RWPE2 (cell line): ENCODE data around the gene DHX16.

Source experiments
- ATAC-seq: fragments of 200-7000 bp; cut with Tn5 transposase; 3 replicates; pipeline ENCODE4 v1.9.1; 2021; ENCODE audit warnings: low read depth
- DNase-seq: peaks from one replicate; pipeline ENCODE4 v3.0.0-alpha.2; 2020; ENCODE audit warnings: low spot score
- H3K27ac ChIP-seq: fragments of 450-650 bp; 2 replicates; pipeline ENCODE4 v1.5.1; 2017; ENCODE audit warnings: mild to moderate bottlenecking; ENCODE audit not compliant: poor library complexity, severe bottlenecking
- H3K27me3 ChIP-seq: fragments of 250-450 bp; sonication (Bioruptor Pico); 2 replicates; pipeline ENCODE4 v1.5.1; 2021; ENCODE audit warnings: mild to moderate bottlenecking, moderate library complexity; ENCODE audit not compliant: insufficient read depth, poor library complexity, severe bottlenecking
- H3K36me3 ChIP-seq: fragments of 250-450 bp; sonication (Bioruptor Pico); 2 replicates; pipeline ENCODE4 v1.5.1; 2020; ENCODE audit warnings: low read depth, mild to moderate bottlenecking, moderate library complexity
- H3K4me1 ChIP-seq: fragments of 250-450 bp; sonication (Bioruptor Pico); 2 replicates; pipeline ENCODE4 v1.5.1; 2021; ENCODE audit warnings: mild to moderate bottlenecking, moderate library complexity; ENCODE audit not compliant: insufficient read depth, poor library complexity, severe bottlenecking
- H3K4me3 ChIP-seq: fragments of 250-450 bp; sonication (Bioruptor Pico); 2 replicates; pipeline ENCODE4 v1.5.1; 2021; ENCODE audit warnings: mild to moderate bottlenecking, moderate library complexity; ENCODE audit not compliant: severe bottlenecking
- H3K9me3 ChIP-seq: fragments of 250-450 bp; sonication (Bioruptor Pico); 2 replicates; pipeline ENCODE4 v1.5.1; 2021; ENCODE audit warnings: mild to moderate bottlenecking, moderate library complexity; ENCODE audit not compliant: severe bottlenecking
- TF ChIP-seq, protein P1 (sequence below): fragments of 450-650 bp; IDR thresholded peaks from one replicate; pipeline ENCODE4 v1.5.1; 2017; ENCODE audit warnings: mild to moderate bottlenecking, moderate library complexity; ENCODE audit not compliant: poor library complexity, severe bottlenecking

Gene DHX16

DNA sequence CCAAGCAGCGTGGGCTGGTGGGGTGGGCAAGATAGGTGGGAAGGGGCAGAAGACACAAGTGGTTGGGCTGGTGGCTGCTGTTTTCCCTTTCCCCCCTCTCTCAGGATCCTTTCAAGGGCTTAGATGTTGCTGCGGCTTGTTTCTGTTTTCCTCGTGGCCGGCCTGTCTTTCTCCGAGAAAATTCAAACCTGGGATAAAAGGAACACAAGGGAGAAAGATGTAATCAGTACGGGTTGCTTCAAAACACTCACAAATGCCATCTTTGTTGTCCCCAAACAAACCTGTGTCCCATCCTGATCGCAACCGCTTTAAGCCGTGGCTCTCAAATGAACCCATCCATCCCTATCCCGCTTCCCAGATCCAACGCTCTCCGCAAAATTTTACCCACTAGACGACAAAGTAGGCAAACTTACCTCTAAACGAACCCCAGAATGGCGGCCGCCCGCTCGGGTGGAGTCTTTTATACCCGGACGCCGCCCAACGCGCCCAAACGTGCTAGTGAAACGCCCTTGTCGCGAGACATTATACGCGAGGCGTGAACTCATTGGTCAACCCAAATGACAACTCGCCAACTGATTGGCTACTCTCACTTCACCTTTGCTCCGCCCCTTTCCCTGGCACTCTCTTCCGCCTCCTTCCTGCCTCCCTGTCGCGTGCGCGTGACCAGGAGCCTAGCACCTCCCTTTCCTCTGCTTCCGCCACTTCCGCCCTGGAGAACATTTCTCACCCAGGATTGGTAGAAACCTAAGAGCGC is 55.8 kb downstream of the DHX16 start, which contains the start of gene PPP1R10:
TSS of gene PPP1R10 (minus strand) at position 433 of the 754 bp plus-strand sequence. CDS start 7,299 bp downstream, outside the sequence.
- peak; percentile 71 for ATAC-seq
- peak; percentile 99 for DNase-seq
- Histone ChIP-seq H3K36me3 (peaks cover 55% of the 10 kb centered on the region), H3K4me3 (peak within 1 kb of the TSS; percentile 58), H3K27me3 (no peaks in the 10 kb centered on the region), H3K27ac (peak within 1 kb of the TSS; percentile 82), H3K4me1 (peaks cover 15% of the 10 kb centered on the region), H3K9me3 (no peaks in the 10 kb centered on the region)
- TF ChIP-seq, protein P1, sequence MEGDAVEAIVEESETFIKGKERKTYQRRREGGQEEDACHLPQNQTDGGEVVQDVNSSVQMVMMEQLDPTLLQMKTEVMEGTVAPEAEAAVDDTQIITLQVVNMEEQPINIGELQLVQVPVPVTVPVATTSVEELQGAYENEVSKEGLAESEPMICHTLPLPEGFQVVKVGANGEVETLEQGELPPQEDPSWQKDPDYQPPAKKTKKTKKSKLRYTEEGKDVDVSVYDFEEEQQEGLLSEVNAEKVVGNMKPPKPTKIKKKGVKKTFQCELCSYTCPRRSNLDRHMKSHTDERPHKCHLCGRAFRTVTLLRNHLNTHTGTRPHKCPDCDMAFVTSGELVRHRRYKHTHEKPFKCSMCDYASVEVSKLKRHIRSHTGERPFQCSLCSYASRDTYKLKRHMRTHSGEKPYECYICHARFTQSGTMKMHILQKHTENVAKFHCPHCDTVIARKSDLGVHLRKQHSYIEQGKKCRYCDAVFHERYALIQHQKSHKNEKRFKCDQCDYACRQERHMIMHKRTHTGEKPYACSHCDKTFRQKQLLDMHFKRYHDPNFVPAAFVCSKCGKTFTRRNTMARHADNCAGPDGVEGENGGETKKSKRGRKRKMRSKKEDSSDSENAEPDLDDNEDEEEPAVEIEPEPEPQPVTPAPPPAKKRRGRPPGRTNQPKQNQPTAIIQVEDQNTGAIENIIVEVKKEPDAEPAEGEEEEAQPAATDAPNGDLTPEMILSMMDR: no peak

DNA sequence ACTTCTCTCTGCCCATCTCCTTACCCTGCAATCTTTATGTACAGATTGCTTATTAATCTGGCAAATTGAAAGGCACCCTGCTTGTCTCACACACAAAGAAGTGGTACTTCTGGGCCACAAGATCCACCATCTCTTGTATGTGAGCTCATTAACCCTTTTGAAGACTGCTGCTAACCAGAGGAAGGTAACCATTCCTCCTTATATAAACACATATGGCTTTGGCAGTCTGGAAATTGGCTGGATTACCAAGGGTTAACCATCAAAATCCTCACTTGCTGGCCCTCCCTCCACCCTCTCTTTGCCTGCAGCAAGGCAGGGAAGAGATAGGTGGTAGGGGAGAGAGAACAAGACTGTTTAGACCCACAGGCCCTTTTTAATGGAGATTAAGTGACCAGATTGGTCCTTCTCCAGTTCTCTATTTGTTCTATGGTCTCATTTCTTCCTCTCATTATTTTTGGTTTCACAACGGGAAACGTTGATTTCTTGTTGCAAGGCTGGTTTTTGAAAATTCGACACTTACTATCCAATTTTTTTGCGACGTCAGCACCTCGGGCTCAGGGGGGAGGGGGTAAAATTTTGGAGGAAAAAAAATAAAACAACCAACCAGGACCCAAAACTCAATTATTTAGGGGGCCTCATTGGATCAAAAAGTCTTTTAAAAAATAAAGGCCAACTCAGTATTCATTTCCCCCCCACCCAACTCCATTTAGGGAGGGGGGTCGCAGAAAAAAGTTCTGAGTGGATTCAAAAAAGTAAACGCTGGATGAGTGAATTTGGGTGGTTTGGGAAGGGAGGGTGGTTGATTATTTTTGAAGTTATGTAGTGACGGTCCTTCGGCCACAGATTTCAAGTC is 56.6 kb downstream of the DHX16 start:
- H3K36me3 ChIP-seq: peaks cover 47% of the 10 kb centered on the region
- DNase-seq: no peak

GRCh38 chr6:30615219-30615957 is 57.4 kb downstream of the DHX16 start:
- Histone ChIP-seq H3K9me3 (no peaks in the 10 kb centered on the region), H3K4me3 (peak overlapping the region; percentile 58), H3K36me3 (peaks cover 43% of the 10 kb centered on the region), H3K4me1 (peaks cover 15% of the 10 kb centered on the region), H3K27ac (peak overlapping the region; percentile 82), H3K27me3 (no peaks in the 10 kb centered on the region)
- DNase-seq (no peak), ATAC-seq (no peak)
- TF ChIP-seq, protein P1: no peak

More for the DNA sequence above, 56.6 kb downstream of the DHX16 start:
- H3K4me3 ChIP-seq: peak overlapping the region; percentile 58
- peak overlapping the region; percentile 82 for H3K27ac ChIP-seq
- TF ChIP-seq, protein P1: no peak
- peaks cover 15% of the 10 kb centered on the region for H3K4me1 ChIP-seq
- ATAC-seq: no peak
- H3K9me3 ChIP-seq: no peaks in the 10 kb centered on the region
- H3K27me3 ChIP-seq: no peaks in the 10 kb centered on the region

DNA sequence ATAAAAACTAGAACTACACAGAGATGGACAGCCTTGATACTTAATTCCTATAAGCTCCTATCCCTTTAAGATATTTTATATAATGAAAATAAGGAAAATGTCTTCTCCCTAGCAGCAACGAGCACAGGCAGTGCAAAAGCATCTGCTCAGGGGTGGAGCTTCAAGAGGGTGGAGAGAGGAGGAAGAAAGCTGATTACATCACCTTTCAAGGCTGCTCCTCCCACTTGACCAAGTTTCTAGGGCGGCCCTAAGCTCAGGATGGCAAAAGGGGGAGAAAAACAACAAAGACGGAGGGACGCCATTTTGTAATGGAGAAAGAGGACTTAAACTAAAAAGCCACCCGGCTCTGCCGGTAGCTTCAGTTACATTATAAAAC is 58.0 kb downstream of the DHX16 start:
- Histone ChIP-seq H3K36me3 (peaks cover 43% of the 10 kb centered on the region), H3K4me3 (peak overlapping the region; percentile 58), H3K9me3 (no peaks in the 10 kb centered on the region), H3K27me3 (no peaks in the 10 kb centered on the region), H3K4me1 (peaks cover 15% of the 10 kb centered on the region), H3K27ac (peak overlapping the region; percentile 82)
- TF ChIP-seq, protein P1: no peak
- DNase-seq (peak; percentile 76), ATAC-seq (peak; percentile 67)
